SU-DHL-6 (cell line): ENCODE data around the gene ADORA3.

ENCODE experiments used
- CTCF ChIP-seq: fragments of 200-600 bp; sonication (generic); IDR thresholded peaks from one replicate; pipeline ENCODE4 v1.5.1; 2017; ENCODE audit warnings: antibody characterized with exemption, mild to moderate bottlenecking, low read length, moderate library complexity; ENCODE audit not compliant: insufficient read depth, poor library complexity, severe bottlenecking
- EZH2phosphoT487 ChIP-seq: fragments of 200-600 bp; sonication (generic), shearing (Covaris generic); conservative IDR thresholded peaks from 2 replicates; pipeline ENCODE4 v1.6.1; 2018; ENCODE audit warnings: mild to moderate bottlenecking, antibody characterized with exemption, low read length, moderate library complexity, mixed read lengths

GRCh38 chr1:111488669-111489068 is 14.8 kb downstream of the ADORA3 start:
- no peak for TF ChIP-seq CTCF
- TF ChIP-seq EZH2phosphoT487, result no peak
